ENCODE results near the gene TROAP.

The TROAP gene

DNA sequence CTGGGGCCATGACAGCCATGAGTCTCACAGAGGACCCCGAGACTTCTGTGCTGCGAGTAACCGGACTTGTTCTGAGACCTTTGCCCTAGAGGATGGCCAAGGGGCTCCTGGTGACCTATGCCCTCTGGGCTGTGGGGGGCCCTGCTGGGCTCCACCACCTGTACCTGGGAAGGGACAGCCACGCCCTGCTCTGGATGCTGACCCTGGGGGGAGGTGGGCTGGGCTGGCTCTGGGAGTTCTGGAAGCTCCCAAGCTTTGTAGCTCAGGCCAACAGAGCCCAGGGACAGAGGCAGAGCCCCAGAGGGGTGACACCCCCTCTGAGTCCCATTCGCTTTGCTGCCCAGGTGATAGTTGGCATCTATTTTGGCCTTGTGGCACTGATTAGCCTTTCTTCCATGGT lies 25.7 kb downstream of the TROAP start:
- no peaks in the 10 kb centered on the region for H3K9me2 ChIP-seq (replicated peaks; ENCODE audit: low read depth, low read length)
- no peak overlapping the region; the same call in 1 of the 2 replicates for H2AFZ ChIP-seq (ENCODE audit: low read length)
- no peaks in the 10 kb centered on the region for H3K27me3 ChIP-seq (ENCODE audit: insufficient read depth, low read length, poor library complexity, severe bottlenecking)
- H3K4me2 ChIP-seq (ENCODE audit: low read depth, low read length, poor library complexity, severe bottlenecking): no peak overlapping the region
- no peaks in the 10 kb centered on the region for H3K9me3 ChIP-seq (ENCODE audit: insufficient read depth, low read depth, low read length)
- no peaks in the 10 kb centered on the region for H3K36me3 ChIP-seq (ENCODE audit: insufficient read depth, low read length)
- TF ChIP-seq EZH2phosphoT487 (IDR thresholded peaks at IDR 0.05; ENCODE audit: borderline replicate concordance): no peak
- TF ChIP-seq, protein P1, sequence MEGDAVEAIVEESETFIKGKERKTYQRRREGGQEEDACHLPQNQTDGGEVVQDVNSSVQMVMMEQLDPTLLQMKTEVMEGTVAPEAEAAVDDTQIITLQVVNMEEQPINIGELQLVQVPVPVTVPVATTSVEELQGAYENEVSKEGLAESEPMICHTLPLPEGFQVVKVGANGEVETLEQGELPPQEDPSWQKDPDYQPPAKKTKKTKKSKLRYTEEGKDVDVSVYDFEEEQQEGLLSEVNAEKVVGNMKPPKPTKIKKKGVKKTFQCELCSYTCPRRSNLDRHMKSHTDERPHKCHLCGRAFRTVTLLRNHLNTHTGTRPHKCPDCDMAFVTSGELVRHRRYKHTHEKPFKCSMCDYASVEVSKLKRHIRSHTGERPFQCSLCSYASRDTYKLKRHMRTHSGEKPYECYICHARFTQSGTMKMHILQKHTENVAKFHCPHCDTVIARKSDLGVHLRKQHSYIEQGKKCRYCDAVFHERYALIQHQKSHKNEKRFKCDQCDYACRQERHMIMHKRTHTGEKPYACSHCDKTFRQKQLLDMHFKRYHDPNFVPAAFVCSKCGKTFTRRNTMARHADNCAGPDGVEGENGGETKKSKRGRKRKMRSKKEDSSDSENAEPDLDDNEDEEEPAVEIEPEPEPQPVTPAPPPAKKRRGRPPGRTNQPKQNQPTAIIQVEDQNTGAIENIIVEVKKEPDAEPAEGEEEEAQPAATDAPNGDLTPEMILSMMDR (conservative IDR thresholded peaks at IDR 0.05; ENCODE audit: low read length): no peak
- H3K4me3 ChIP-seq (ENCODE audit: low read length, poor library complexity, severe bottlenecking): no peak overlapping the region
- H3K4me1 ChIP-seq (ENCODE audit: insufficient read depth, low read length, poor library complexity, severe bottlenecking): peaks cover 5% of the 10 kb centered on the region
- H4K20me1 ChIP-seq (ENCODE audit: insufficient read depth, low read length, poor library complexity, severe bottlenecking): no peaks in the 10 kb centered on the region
- H3F3A ChIP-seq (ENCODE audit: low read depth): no peaks in the 10 kb centered on the region
- no peaks in the 10 kb centered on the region for H3K79me2 ChIP-seq (ENCODE audit: insufficient read depth, low read length)
- H3K9ac ChIP-seq (ENCODE audit: low read depth, low read length, poor library complexity, severe bottlenecking): no peak overlapping the region

DNA sequence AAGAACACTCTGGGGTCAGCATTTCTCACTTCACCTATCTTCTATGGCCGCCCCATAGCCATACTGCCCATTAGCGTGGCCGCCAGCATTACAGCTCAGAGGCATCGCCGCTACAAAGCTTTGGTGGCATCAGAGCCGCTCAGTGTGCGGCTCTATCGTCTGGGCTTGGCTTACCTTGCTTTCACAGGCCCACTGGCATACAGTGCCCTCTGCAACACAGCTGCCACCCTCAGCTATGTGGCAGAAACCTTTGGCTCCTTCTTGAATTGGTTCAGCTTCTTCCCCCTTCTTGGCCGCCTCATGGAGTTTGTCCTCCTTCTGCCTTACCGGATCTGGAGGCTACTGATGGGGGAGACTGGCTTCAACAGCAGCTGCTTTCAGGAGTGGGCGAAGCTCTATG lies 26.2 kb downstream of the TROAP start:
- Histone ChIP-seq H3K9me3 (ENCODE audit: insufficient read depth, low read depth, low read length) (no peaks in the 10 kb centered on the region), H3K9ac (ENCODE audit: low read depth, low read length, poor library complexity, severe bottlenecking) (no peak overlapping the region), H3K36me3 (ENCODE audit: insufficient read depth, low read length) (no peaks in the 10 kb centered on the region), H4K20me1 (ENCODE audit: insufficient read depth, low read length, poor library complexity, severe bottlenecking) (no peaks in the 10 kb centered on the region), H3F3A (ENCODE audit: low read depth) (no peaks in the 10 kb centered on the region), H3K79me2 (ENCODE audit: insufficient read depth, low read length) (no peaks in the 10 kb centered on the region), H2AFZ (ENCODE audit: low read length) (no peak overlapping the region), H3K4me2 (ENCODE audit: low read depth, low read length, poor library complexity, severe bottlenecking) (no peak overlapping the region), H3K9me2 (replicated peaks; ENCODE audit: low read depth, low read length) (no peaks in the 10 kb centered on the region), H3K4me3 (ENCODE audit: low read length, poor library complexity, severe bottlenecking) (no peak overlapping the region), H3K27me3 (ENCODE audit: insufficient read depth, low read length, poor library complexity, severe bottlenecking) (no peaks in the 10 kb centered on the region), H3K4me1 (ENCODE audit: insufficient read depth, low read length, poor library complexity, severe bottlenecking) (peaks cover 5% of the 10 kb centered on the region)
- TF ChIP-seq, protein P1 (conservative IDR thresholded peaks at IDR 0.05; ENCODE audit: low read length): no peak
- no peak for TF ChIP-seq EZH2phosphoT487 (IDR thresholded peaks at IDR 0.05; ENCODE audit: borderline replicate concordance)

DNA sequence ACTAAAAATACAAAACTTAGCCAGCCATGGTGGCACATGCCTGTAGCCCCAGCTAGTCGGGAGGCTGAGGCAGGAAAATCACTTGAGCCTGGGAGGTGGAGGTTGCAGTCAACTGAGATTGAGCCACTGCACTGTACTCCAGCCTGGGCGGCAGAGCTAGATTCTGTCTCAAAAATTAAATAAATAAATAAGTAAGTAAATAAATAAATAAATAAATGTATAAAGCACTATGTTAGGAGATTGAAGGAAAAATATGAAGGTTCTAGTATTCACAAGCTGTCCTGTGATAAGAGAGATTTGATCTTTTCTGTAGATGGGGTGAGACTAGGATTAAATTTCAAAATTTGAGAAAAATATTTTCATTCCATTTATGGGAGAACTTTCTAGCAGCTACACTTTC lies 29.3 kb downstream of the TROAP start:
- no peak overlapping the region for H3K4me2 ChIP-seq (ENCODE audit: low read depth, low read length, poor library complexity, severe bottlenecking)
- no peak overlapping the region for H2AFZ ChIP-seq (ENCODE audit: low read length)
- no peaks in the 10 kb centered on the region for H3K36me3 ChIP-seq (ENCODE audit: insufficient read depth, low read length)
- H3K9me2 ChIP-seq (replicated peaks; ENCODE audit: low read depth, low read length): no peaks in the 10 kb centered on the region
- no peaks in the 10 kb centered on the region for H4K20me1 ChIP-seq (ENCODE audit: insufficient read depth, low read length, poor library complexity, severe bottlenecking)
- no peaks in the 10 kb centered on the region for H3K79me2 ChIP-seq (ENCODE audit: insufficient read depth, low read length)
- no peaks in the 10 kb centered on the region for H3F3A ChIP-seq (ENCODE audit: low read depth)
- no peak overlapping the region for H3K9ac ChIP-seq (ENCODE audit: low read depth, low read length, poor library complexity, severe bottlenecking)
- TF ChIP-seq, protein P1 (conservative IDR thresholded peaks at IDR 0.05; ENCODE audit: low read length): no peak
- no peak for TF ChIP-seq EZH2phosphoT487 (IDR thresholded peaks at IDR 0.05; ENCODE audit: borderline replicate concordance)
- no peaks in the 10 kb centered on the region for H3K9me3 ChIP-seq (ENCODE audit: insufficient read depth, low read depth, low read length)
- H3K27me3 ChIP-seq (ENCODE audit: insufficient read depth, low read length, poor library complexity, severe bottlenecking): no peaks in the 10 kb centered on the region
- no peak overlapping the region for H3K4me3 ChIP-seq (ENCODE audit: low read length, poor library complexity, severe bottlenecking)
- peaks cover 2% of the 10 kb centered on the region for H3K4me1 ChIP-seq (ENCODE audit: insufficient read depth, low read length, poor library complexity, severe bottlenecking)

All from Loucy (cell line).